Amniotic epithelial cell (primary cell): ENCODE measurements around the gene TMPRSS2.

Experiments
- DNase-seq: peaks from one replicate; pipeline ENCODE4 v3.0.0-alpha.2; 2010; ENCODE audit warnings: low read depth

TMPRSS2 gene

GRCh38 chr21:41481191-41481590, 26.8 kb downstream of the TMPRSS2 start:
- DNase-seq = peak; percentile 67

GRCh38 chr21:41480086-41480690, 27.8 kb downstream of the TMPRSS2 start:
- no peak for DNase-seq

- DNase-seq = no peak
Observed at GRCh38 chr21:41479686-41480085, 28.3 kb downstream of the TMPRSS2 start.

- peak; percentile 65 for DNase-seq
Observed at GRCh38 chr21:41478319-41479177, 29.4 kb downstream of the TMPRSS2 start.

- DNase-seq = peak; percentile 35
Observed at GRCh38 chr21:41477641-41478318, 30.2 kb downstream of the TMPRSS2 start.

GRCh38 chr21:41475714-41476420, 32.1 kb downstream of the TMPRSS2 start:
- DNase-seq = no peak

GRCh38 chr21:41472753-41473548, 35.0 kb downstream of the TMPRSS2 start:
- no peak for DNase-seq

GRCh38 chr21:41470054-41470453, 37.9 kb downstream of the TMPRSS2 start:
- DNase-seq = no peak

GRCh38 chr21:41466024-41466820, 41.7 kb downstream of the TMPRSS2 start:
- no peak for DNase-seq

- no peak for DNase-seq
Observed at GRCh38 chr21:41465176-41465781, 42.7 kb downstream of the TMPRSS2 start.

GRCh38 chr21:41460578-41461527, 47.1 kb downstream of the TMPRSS2 start:
- peak; percentile 59 for DNase-seq

GRCh38 chr21:41459884-41460534, 47.9 kb downstream of the TMPRSS2 start:
- no peak for DNase-seq

- no peak for DNase-seq
Observed at GRCh38 chr21:41458559-41458958, 49.4 kb downstream of the TMPRSS2 start.

- DNase-seq = no peak
Observed at GRCh38 chr21:41458121-41458520, 49.8 kb downstream of the TMPRSS2 start.

GRCh38 chr21:41453761-41454160, 54.2 kb downstream of the TMPRSS2 start:
- no peak for DNase-seq

- no peak for DNase-seq
Observed at GRCh38 chr21:41453198-41453597, 54.8 kb downstream of the TMPRSS2 start.

GRCh38 chr21:41451753-41452676, 55.9 kb downstream of the TMPRSS2 start:
- DNase-seq = no peak
